ENCODE results near the gene CDHR5. TPM values are rescaled to one million over a fixed set of nuclear protein-coding genes. Genes with fewer than 3 reads are reported as not detected.

Gene CDHR5
- total RNA-seq, 1 donor from 2014 or later, result not detected

DNA sequence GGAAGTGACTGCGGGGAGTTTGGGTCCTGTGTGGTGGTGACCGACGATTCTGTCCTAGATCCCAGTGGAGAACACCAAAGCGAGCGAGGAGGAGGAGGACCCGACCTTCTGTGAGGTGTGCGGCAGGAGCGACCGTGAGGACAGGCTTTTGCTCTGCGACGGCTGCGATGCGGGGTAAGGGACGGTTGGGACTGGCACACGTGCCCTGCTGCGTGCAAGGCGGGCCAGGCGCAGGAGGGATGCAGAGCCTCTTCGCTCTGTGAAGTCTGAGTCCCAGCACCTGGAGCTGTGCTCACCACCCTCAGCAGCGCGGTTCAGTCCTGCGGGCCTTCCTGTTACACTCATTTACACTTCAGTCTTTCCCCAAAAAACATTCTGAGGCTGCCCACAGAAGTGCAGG lies 32.3 kb downstream of the CDHR5 start:
- no peak for DNase-seq
- H3K27me3 Mint-ChIP-seq (ENCODE audit: unreplicated experiment), result peaks cover 12% of the 10 kb centered on the region
- no peaks in the 10 kb centered on the region for H3K4me1 Mint-ChIP-seq (ENCODE audit: low read depth, unreplicated experiment)
- H3K9me3 Mint-ChIP-seq (ENCODE audit: unreplicated experiment), result peaks cover 10% of the 10 kb centered on the region
- no peak overlapping the region for H3K4me3 Mint-ChIP-seq (ENCODE audit: unreplicated experiment)
- no peak overlapping the region for H3K27ac Mint-ChIP-seq (ENCODE audit: unreplicated experiment)
- H3K36me3 Mint-ChIP-seq (ENCODE audit: unreplicated experiment), result no peaks in the 10 kb centered on the region
- TF ChIP-seq, protein P1, sequence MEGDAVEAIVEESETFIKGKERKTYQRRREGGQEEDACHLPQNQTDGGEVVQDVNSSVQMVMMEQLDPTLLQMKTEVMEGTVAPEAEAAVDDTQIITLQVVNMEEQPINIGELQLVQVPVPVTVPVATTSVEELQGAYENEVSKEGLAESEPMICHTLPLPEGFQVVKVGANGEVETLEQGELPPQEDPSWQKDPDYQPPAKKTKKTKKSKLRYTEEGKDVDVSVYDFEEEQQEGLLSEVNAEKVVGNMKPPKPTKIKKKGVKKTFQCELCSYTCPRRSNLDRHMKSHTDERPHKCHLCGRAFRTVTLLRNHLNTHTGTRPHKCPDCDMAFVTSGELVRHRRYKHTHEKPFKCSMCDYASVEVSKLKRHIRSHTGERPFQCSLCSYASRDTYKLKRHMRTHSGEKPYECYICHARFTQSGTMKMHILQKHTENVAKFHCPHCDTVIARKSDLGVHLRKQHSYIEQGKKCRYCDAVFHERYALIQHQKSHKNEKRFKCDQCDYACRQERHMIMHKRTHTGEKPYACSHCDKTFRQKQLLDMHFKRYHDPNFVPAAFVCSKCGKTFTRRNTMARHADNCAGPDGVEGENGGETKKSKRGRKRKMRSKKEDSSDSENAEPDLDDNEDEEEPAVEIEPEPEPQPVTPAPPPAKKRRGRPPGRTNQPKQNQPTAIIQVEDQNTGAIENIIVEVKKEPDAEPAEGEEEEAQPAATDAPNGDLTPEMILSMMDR (IDR thresholded peaks at IDR 0.05; ENCODE audit: partially characterized antibody, unreplicated experiment), result no peak

DNA sequence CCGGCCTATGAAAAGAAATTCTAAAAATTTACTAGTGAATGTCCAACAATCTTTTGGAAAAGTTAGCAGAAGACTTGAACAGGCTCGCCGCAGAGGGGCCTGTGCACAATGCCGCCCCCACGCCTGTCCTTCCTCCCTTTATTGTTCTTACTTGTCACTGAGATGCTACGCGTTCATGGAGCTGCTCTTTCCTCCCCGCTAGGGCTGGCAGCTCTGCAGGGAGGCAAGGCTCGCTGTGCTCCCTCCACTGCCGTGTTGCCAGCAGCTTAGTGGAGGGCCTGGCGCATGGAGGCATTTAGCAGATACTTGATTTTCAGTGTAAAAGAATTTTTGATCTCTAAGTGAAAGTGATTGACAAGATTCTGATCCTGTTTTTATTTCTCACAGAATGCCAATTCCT lies 33.8 kb downstream of the CDHR5 start:
- Mint-ChIP-seq H3K36me3 (ENCODE audit: unreplicated experiment) (no peaks in the 10 kb centered on the region), H3K4me3 (ENCODE audit: unreplicated experiment) (no peak overlapping the region), H3K27ac (ENCODE audit: unreplicated experiment) (no peak overlapping the region), H3K9me3 (ENCODE audit: unreplicated experiment) (peaks cover 10% of the 10 kb centered on the region), H3K27me3 (ENCODE audit: unreplicated experiment) (peaks cover 4% of the 10 kb centered on the region), H3K4me1 (ENCODE audit: low read depth, unreplicated experiment) (no peaks in the 10 kb centered on the region)
- TF ChIP-seq, protein P1 (IDR thresholded peaks at IDR 0.05; ENCODE audit: partially characterized antibody, unreplicated experiment), result no peak
- DNase-seq, result no peak

DNA sequence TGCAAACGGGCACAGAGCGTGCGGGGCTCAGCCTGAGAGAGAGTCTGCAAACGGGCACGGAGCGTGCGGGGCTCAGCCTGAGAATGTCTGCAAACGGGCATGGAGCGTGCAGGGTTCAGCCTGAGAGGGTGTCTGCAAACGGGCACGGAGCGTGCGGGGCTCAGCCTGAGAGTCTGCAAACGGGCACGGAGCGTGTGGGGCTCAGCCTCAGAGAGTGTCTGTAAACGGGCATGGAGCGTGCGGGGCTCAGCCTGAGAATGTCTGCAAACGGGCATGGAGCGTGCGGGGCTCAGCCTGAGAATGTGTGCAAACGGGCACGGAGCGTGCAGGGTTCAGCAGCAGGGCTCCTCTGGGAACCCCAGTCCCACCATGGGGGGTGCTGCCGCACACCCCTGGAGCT lies 35.0 kb downstream of the CDHR5 start:
- Mint-ChIP-seq H3K4me1 (ENCODE audit: low read depth, unreplicated experiment) (no peaks in the 10 kb centered on the region), H3K36me3 (ENCODE audit: unreplicated experiment) (no peaks in the 10 kb centered on the region), H3K27me3 (ENCODE audit: unreplicated experiment) (peaks cover 4% of the 10 kb centered on the region), H3K27ac (ENCODE audit: unreplicated experiment) (no peak overlapping the region), H3K4me3 (ENCODE audit: unreplicated experiment) (no peak overlapping the region), H3K9me3 (ENCODE audit: unreplicated experiment) (peaks cover 10% of the 10 kb centered on the region)
- DNase-seq, result no peak
- TF ChIP-seq, protein P1 (IDR thresholded peaks at IDR 0.05; ENCODE audit: partially characterized antibody, unreplicated experiment), result no peak

DNA sequence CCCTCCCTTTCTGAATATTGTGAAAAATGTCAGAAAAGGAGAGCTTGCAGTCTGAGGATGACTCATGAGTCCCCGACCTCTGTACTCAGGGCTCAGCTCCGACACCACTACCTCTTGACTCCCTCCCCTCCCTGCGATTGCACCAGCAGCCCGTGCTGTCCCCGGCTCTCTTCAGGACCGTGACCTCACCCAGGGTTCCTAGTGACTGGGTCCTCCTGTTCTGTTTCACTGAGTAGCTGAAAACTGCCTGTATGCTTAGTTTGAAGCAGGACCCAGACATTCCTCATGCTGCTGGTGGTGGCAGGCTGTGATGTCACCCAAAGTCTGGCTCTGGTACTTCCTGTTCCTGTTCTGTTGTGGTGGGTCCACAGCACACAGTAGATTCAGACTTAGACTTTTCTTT lies 36.8 kb downstream of the CDHR5 start:
- no peak for DNase-seq
- TF ChIP-seq, protein P1 (IDR thresholded peaks at IDR 0.05; ENCODE audit: partially characterized antibody, unreplicated experiment), result no peak
- no peak overlapping the region for H3K4me3 Mint-ChIP-seq (ENCODE audit: unreplicated experiment)
- no peak overlapping the region for H3K27ac Mint-ChIP-seq (ENCODE audit: unreplicated experiment)
- peaks cover 4% of the 10 kb centered on the region for H3K27me3 Mint-ChIP-seq (ENCODE audit: unreplicated experiment)
- no peaks in the 10 kb centered on the region for H3K4me1 Mint-ChIP-seq (ENCODE audit: low read depth, unreplicated experiment)
- H3K9me3 Mint-ChIP-seq (ENCODE audit: unreplicated experiment), result peaks cover 4% of the 10 kb centered on the region
- no peaks in the 10 kb centered on the region for H3K36me3 Mint-ChIP-seq (ENCODE audit: unreplicated experiment)

DNA sequence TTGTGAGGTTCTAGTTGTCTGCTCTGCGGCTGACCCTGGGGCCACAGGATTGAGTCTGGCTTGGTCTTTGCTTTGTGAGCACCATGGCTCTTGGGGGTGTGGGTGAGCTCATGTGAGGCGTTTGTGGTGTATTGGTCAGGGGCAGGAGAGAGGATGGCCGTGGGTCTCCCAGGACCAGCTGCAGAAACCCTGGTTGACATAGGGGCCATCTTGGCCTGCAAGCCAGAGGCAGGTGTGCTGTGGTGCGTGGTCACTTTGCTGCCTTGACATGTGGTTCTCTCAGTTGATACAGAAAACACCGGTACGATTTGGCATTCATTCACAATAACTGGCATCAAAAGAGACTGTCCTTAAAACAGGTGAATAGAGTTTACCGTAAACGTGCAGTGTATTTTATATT lies 37.2 kb downstream of the CDHR5 start:
- no peaks in the 10 kb centered on the region for H3K36me3 Mint-ChIP-seq (ENCODE audit: unreplicated experiment)
- H3K27me3 Mint-ChIP-seq (ENCODE audit: unreplicated experiment), result peaks cover 4% of the 10 kb centered on the region
- no peak overlapping the region for H3K27ac Mint-ChIP-seq (ENCODE audit: unreplicated experiment)

More for the DNA sequence above, 37.2 kb downstream of the CDHR5 start:
- Mint-ChIP-seq H3K4me3 (ENCODE audit: unreplicated experiment) (no peak overlapping the region), H3K4me1 (ENCODE audit: low read depth, unreplicated experiment) (no peaks in the 10 kb centered on the region), H3K9me3 (ENCODE audit: unreplicated experiment) (peaks cover 4% of the 10 kb centered on the region)
- DNase-seq, result no peak
- TF ChIP-seq, protein P1 (IDR thresholded peaks at IDR 0.05; ENCODE audit: partially characterized antibody, unreplicated experiment), result no peak

All from glutamatergic neuron (in vitro differentiated cells).